ENCODE data around the gene CTDSP2.

DNA sequence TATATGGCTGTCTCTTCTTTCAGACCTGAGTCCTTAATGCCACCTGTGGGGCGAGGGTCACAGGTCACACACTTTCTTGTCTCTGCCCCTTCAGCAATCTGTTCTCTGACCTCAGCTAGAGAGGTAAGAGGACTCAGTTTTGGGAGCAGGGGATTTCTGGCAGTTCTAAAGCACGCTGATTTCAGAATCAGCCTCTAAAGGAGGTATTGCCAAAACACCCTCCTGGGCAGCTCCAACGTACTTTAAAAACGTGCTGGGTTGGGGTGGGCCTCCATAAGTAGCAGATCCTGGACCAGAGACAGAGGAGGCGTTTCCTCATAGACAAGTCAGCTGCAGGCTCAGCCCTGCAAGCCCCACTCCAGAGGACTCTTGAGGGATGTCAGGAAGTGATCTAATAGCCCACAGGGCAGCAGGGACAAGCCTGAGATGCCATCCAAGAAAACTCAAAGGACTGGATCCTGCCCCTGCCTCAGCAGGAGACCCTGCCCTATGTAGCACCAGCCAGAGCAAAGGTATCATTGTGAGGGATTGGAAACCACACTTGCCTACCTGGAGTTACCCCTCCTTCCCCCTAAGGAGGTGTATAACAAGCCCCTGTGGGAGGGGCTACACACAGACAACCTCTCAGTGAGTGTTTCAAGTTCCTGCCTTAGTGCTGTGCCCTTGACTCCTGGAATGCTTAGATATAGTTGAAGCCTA lies 8.5 kb downstream of the CTDSP2 start:
- no peak for TF ChIP-seq FOXK2 (IDR thresholded peaks at IDR 0.05)
- no peak for TF ChIP-seq BHLHE40 (IDR thresholded peaks at IDR 0.05; ENCODE audit: borderline replicate concordance)
- no peak for TF ChIP-seq SP1 (IDR thresholded peaks at IDR 0.05)
- no peak for TF ChIP-seq SUZ12 (IDR thresholded peaks at IDR 0.05)
- TF ChIP-seq FOXM1 (IDR thresholded peaks at IDR 0.05; ENCODE audit: borderline replicate concordance): no peak
- TF ChIP-seq, protein P1, sequence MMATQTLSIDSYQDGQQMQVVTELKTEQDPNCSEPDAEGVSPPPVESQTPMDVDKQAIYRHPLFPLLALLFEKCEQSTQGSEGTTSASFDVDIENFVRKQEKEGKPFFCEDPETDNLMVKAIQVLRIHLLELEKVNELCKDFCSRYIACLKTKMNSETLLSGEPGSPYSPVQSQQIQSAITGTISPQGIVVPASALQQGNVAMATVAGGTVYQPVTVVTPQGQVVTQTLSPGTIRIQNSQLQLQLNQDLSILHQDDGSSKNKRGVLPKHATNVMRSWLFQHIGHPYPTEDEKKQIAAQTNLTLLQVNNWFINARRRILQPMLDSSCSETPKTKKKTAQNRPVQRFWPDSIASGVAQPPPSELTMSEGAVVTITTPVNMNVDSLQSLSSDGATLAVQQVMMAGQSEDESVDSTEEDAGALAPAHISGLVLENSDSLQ (IDR thresholded peaks at IDR 0.05): no peak
- no peak for TF ChIP-seq ZNF384 (IDR thresholded peaks at IDR 0.05)
- TF ChIP-seq HDGF (IDR thresholded peaks at IDR 0.05; ENCODE audit: borderline replicate concordance): no peak
- TF ChIP-seq ARNT (IDR thresholded peaks at IDR 0.05): no peak
- no peak for TF ChIP-seq ELF4 (IDR thresholded peaks at IDR 0.05)
